Measurements from ENCODE around the gene LENG8.

LENG8 gene

DNA sequence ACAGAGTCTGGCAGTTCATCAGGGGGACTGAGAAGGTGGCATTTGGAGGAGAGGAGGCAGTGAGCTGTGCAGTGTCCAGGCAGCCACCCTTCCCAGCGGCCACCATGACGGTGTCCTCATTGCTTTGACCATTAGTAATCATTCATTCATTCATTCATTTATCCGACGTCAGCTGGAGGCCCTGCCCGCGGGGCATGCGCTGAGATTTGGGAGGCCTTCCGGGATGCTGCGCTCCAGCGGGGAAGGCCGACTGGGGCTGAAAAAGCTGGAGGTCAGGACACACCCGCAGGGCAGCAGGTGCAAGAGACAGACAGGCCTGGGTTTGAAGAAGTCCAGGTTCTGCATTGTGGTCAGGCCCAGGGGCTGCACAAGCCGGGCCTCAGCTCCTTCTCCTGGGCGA is 24.8 kb upstream of the LENG8 start:
- no peak for FAIRE-seq

GRCh38 chr19:54424660-54425381 is 24.2 kb upstream of the LENG8 start:
- no peak for FAIRE-seq

GRCh38 chr19:54425382-54425723 is 23.6 kb upstream of the LENG8 start:
- no peak for FAIRE-seq

- FAIRE-seq = no peak
Measured at GRCh38 chr19:54426291-54426931, 22.6 kb upstream of the LENG8 start.

- no peak for FAIRE-seq
Measured at GRCh38 chr19:54427586-54427985, 21.4 kb upstream of the LENG8 start.

GRCh38 chr19:54428323-54429175 is 20.4 kb upstream of the LENG8 start:
- no peak for FAIRE-seq

GRCh38 chr19:54429176-54429495 is 19.9 kb upstream of the LENG8 start:
- no peak for FAIRE-seq

- FAIRE-seq = no peak
Measured at GRCh38 chr19:54429545-54430227, 19.3 kb upstream of the LENG8 start.

DNA sequence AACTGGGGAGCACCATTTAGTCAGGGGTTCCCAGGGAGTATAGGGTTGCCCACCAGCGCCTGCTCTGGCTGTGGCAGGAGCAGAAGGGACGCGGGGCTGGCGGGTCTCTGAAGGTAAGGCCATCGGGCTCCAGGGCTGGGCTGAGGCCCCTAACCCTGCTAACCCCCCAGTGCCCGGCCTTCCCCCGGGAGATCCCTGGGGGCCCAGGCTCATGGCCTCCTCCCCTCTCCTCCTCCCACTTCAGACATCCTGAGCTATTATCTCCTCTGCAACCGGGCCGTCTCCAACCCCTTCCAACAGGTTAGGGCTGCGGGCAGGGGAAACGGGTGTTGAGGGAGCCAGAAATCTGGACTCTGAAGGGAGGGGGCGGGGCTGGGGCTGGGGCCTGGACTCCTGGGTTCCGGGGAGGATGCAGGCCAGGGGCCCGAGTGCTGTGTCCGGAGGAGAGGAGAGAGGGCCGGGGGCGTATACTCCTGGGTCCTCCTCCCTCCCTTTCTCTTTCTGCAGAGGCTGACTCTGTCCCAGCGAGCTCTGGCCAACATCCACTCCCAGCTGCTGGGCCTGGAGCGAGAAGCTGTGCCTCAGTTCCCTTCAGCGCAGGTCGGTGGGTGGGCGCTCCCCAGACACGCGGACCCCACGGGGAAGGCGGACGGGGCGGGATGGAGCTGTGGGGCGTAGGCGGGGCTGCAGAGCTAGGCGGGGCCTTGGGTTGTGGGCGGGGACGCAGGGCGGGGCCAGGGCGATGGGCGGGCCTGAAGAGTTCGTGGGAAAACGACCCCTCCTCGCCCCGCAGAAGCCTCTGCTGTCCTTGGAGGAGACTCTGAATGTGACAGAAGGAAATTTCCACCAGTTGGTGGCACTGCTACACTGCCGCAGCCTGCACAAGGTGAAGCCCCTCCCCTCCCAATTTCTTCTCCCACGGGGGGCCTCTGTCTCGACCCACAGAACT is 18.4 kb upstream of the LENG8 start:
- FAIRE-seq = no peak

GRCh38 chr19:54431255-54431838 is 17.7 kb upstream of the LENG8 start:
- no peak for FAIRE-seq

- no peak for FAIRE-seq
Measured at GRCh38 chr19:54432144-54432738, 16.8 kb upstream of the LENG8 start.

DNA sequence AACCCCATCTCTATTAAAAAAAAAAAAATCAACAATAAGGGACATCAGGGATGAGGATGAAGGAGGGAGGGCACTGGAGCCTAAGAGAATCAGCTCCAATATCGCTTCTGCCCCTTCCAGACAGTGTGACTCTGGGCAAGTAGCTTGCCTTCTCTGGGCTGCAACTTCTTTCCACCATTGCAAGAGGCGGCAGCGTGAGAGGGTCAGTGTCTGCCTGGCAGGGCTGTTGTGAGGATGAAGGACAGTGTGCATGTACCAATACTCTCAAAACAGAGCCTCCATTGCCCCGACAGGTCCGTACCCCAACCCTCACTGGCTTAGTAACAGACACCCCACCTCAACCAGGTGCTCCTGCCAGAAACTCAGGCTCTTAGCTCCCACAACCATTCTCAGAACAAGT is 15.3 kb upstream of the LENG8 start:
- FAIRE-seq = no peak

DNA sequence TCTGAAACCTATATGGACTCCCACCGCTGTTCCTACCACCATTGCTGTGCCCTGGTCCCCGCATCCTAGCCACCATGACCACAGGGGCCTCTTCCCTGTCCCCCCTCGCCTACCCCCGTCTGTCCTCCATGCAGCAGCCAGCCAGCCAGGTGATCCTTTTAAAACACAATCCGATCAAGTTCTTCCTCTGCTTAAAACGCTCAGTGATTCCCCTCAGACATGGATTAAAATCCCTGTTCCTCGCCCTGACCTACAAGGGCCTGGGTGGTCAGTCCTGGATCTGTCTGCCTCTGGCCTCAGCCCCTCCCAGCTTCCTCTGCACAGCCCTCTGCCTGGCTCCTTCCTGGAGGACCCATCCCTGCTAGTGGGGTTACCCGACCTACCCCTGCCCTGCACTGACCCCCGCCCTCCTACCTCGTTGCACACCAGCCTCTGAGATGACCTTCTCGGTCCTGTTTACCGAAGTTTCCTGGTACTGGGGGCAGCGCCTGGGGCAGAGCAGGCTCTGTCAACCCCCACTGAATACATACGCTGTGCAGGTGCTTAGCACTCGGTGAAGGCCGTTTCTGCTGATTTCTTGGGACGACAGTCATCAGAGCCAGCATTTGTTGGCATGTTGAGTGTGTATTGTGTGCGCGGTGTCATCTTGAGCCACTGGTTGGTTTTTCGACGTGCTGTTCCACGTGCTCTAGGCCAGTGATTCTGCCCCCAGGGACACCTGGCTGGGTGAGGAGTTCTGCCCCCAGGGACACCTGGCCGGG is 14.7 kb upstream of the LENG8 start:
- no peak for FAIRE-seq

GRCh38 chr19:54434873-54435214 is 14.2 kb upstream of the LENG8 start:
- no peak for FAIRE-seq

DNA sequence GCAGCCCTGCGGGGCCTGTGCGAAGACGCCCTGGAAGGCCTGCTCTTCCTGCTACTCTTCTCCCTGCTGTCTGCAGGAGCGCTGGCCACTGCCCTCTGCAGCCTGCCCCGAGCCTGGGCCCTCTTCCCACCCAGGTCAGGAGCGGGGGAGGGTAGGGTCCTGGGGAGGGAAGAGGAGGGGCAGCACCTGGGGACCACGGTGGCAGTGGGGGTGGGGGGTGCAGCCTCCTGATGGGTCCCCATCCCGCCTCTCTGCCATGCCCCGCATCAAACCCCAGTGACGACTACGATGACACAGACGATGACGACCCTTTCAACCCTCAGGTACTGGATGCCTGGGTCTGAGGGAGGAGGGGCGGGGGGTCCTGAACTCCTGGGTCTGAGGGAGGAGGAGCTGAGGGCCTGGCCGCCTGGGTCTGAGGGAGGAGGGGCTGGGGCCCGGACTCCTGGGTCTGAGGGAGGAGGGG is 13.4 kb upstream of the LENG8 start:
- no peak for FAIRE-seq

DNA sequence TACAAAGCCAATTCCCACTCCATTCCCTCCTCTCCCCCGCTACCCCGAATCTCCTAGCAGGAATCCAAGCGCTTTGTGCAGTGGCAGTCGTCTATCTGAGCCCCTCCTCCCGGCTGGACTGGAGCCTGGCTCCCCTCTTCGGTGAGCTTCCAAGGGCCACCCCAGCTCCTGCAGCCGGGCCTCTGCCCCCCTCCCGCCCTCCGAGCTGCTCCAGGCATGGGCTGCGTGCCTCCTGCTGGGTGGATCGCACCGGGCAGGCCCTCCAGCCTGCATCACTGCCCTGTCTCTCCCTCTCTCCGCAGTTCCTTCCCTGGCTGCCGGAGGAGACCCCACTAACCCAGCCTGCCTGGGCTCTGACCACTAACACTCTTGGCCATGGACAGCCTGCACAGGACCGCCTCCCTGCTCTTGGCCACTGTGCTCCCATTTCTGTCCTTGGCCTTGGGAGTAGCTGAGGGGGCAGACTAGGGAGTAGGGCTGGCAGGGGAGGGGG is 12.9 kb upstream of the LENG8 start:
- FAIRE-seq = no peak

- FAIRE-seq = no peak
Measured at GRCh38 chr19:54436628-54437252, 12.3 kb upstream of the LENG8 start.

DNA sequence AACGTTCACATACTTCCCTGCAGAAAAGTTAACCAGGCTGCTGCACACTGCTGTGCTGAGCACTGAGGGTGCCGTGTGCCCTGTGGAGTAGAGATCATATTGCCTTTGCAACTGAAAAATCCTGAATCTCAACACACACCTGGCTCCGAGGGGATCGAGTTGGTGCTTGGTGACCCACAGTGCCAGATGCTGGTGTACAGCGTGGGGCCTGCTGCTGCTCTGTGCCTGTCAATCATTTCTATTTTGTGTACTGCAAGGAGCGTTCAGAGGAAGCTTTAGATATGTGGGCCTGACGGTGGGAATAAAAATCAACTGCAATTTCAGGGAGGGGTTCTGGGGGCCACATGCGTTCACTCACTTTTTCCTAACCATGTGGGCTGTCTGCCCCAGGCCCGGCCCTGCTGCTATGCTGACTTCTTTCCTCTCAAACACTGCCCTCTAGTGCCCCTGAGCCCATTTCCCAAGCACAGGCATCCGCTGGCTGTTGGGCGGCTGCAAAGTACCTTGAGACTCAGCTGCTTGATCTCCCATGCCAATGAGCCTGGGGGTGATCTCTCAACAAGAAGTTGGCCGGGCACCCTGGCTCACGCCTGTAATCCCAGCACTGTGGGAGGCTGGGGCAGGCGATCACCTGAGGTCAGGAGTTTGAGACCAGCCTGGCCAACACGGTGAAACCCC is 9.7 kb upstream of the LENG8 start:
- no peak for FAIRE-seq

DNA sequence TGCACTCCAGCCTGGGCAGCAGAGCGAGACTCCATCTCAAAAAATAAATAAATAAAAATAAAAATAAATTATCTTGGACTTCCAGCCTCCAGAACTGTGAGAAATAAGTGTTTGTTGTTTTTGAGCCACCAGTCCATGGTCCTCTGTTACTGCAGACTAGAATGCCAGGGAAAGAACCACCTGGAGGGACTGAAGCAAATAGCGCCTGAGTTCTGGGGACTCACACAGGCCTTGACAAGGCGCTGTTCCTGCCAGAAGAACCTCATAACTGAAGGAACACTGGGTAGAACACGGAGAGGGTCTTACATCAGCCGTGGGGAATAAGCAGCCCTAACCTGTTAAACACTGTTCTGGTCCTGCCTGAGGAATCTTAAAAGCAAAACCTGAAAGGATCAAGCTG is 8.4 kb upstream of the LENG8 start:
- no peak for FAIRE-seq

Data from colon (tissue), 2 donors.